NCI-H2227 (cell line): ENCODE results near the gene IL17C.
"Not testable (repeated sequence)": the region's sequence is repeated elsewhere in the genome, so short reads cannot be mapped to it uniquely, and the experiment has no call there.

Experiments used
- DNase-seq: peaks from one replicate; lab custom pipeline; 2025; ENCODE audit not compliant: unreplicated experiment; lab: John Stamatoyannopoulos, UW

IL17C gene

DNA sequence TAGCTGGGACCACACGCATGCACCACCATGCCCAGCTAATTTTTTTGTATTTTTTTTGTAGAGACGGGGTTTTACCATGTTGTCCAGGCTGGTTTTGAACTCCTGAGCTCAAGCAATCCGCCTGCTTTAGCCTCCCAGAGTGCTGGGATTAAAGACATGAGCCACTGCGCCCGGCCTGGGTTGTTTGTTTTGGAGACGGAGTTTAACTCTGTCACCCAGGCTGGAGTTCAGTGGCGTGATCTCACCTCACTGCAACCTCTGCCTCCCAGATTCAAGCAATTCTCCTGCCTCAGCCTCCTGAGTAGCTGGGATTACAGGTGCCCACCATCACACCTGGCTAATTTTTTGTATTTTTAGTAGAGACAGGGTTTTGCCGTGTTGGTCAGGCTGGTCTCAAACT lies 28.9 kb upstream of the IL17C start:
- DNase-seq, result not testable (repeated sequence)

DNA sequence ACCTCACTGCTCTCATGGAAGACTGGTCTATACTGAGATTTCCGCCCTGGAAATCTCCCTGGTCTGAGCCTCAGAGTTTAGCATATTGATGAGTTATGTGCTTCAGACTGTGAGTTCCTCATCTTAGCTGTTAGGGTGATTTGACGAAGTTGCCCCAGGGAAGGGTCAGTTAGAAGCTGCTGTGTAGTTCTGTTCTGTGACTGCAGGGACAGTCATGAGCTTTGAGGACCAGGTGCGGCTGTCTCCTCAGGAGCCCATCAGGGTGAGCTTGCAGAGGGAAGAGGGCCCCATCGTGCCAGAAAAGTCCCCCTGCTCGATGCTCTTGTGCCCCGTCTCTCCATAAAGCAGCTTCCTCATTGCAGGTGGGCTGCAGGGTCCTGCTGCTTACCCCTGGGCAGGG lies 28.3 kb upstream of the IL17C start:
- no peak for DNase-seq

DNA sequence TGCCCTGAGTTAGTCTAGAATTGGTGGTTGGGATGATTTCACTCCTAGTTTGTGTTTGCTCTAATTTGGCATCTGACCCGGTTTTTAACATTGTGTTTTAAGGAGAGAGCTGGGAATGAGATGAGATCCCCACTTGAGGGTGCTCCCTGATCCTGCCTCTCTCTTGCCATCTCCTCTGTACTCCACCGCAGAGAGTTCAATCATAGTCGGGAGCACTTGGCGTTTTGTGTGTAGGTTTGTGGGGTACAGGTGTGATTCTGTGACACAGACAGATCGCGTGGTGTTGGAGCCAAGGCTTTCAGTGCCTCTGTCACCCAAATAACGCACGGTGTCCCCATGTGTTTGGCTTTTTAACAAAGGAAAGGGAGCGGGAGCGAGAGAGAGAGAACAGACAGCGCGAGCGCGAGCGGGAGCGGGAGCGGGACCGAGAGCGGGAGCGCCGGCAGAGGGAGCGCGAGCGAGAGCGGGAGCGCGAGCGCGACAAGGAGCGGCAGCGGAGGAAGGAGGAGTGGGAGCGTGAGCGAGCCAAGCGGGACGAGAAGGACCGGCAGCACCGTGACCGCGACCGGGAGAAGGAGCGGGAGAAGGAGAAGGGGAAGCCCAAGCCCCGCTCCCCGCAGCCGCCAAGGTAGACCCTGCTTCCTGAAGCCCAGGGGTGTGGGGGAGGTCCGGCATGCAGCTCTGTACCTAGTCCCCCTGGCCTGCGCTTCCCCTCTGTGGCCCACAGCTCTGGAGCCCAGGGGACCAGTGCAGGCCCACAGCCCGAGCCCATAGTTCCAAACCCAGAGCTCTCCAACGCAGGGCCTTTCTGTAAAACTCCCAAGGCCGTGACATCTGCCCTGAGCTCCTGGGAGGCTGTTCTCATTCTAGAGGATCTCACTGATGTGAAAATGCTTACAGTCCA lies 27.2 kb upstream of the IL17C start:
- no peak for DNase-seq

DNA sequence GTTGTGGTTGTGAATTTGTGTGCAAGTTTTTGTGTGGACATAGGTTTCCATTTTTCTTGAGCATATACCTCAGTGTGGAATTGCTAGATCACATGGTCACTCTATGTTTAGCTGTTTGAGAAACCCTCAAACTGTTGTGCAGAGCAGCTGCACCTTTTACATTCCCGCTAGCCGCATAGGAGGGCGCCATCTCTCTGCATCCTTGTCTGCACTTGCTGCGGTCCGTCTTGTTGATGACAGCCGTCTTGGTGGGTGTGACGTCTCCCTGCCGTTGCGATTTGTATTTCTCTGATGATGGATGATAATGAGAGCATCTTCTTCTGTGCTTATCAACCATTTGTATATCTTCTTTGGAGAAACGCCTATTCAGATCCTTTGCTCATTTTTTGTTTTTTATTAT lies 25.1 kb upstream of the IL17C start:
- no peak for DNase-seq

DNA sequence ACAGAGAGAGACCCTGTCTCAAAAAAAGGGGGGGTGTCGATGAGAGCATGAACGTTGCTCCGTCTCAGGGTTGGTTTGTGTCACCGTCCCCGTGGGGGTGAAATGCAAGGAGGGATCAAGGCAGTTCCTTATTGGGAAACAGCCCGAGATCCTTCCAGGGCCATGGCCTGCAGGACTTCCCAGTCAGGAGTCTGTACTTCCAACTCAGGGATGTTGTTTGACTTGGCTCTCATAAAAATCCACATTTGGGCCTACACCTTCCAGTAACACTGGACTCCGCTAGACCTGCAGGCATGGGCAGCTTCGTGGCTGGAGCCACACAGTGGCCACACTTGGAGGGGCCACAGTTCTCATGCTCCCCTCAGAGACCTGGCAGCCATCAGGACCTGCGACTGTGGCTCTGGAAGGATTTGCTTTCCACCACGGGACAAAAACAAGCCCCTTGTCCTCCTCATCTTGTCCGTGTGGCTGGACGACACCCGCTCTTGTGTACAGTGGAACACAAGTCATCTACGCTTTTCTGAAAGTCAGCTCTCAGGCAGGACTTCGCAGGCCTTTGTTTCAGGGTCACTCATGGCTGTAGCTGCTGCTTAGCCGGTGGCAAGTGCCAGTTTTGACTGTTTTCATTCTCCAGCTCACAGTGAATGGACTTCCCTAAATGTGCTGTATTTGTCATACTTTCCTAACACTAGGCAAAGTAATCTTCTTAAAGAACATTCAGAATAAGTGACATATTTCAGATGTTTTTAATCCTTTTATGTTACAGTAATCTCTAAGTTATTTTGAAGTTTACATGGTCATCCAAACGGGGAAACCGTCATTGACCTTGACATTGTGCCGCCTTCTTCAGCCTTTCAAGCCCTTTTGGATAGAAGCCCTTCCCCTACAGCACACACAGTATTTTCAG lies 24.2 kb upstream of the IL17C start:
- DNase-seq, result no peak

DNA sequence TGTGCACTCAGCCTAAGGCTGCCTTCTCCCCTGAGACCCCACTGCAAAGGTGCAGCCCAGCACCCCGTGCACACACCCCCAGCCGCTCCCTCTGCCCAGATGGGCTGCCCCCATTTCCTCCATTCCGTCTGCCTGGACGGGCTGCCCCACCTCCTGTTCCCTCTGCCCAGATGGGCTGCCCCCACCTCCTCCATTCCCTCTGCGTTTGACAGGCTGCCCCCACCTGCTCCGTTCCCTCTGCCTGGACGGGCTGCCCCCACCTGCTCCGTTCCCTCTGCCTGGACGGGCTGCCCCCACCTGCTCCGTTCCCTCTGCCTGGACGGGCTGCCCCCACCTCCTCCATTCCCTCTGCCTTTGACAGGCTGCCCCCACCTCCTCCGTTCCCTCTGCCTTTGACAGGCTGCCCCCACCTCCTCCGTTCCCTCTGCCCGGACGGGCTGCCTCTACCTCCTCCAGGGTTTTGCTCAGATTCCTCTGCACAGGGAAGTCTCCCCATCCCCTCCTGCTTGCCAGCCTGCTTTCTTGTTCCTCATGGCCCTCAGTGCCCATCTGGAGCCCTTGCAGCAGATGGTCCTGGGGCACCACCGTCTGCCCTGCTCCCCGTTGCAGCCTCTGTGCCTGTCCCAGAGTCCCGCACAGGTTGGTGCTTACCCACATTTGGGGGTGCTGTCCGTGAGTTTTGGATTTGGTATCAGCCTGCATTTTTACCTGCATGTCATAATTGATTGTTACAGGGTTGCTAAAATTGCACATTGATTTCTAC lies 23.4 kb upstream of the IL17C start:
- DNase-seq, result no peak

DNA sequence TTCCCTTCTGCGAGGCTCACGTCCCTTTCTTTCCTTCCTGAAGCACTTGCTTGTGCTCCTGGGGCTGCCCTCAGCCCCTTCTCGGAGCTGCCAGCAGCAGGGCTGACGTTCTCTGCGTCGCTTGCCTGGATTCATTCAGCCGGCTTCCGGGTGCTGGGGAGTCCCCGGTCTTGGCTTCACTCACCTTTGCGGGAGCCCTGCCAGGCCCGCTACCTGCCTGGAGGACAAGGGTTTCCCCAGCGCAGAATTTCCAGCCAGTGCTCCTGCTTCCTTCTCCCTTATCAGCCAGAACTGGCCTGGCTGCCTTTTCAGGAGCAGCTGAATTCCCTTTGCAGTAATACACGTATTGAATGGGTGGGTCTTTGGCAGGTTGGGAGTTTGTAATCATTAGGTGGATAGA lies 22.1 kb upstream of the IL17C start:
- DNase-seq, result no peak

DNA sequence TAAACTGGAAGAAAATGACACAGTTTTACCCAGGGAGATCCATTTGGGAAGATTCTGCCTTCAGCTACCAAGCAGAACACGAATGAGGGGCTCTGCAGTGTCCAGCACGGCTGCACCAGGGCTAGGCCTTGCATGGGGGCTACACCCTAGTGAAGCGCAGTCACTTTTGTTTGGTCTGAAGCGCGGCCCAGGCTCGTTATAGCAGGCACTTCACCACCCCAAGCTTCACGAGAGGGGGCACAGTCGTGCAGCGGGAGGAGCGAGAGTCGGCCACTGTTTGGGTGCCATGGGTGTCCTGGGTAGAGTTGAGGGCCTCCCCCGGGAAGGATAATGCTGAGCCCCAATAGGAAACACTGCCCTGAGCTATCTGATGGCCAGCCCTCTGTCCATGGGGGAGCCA lies 21.6 kb upstream of the IL17C start:
- DNase-seq, result no peak

DNA sequence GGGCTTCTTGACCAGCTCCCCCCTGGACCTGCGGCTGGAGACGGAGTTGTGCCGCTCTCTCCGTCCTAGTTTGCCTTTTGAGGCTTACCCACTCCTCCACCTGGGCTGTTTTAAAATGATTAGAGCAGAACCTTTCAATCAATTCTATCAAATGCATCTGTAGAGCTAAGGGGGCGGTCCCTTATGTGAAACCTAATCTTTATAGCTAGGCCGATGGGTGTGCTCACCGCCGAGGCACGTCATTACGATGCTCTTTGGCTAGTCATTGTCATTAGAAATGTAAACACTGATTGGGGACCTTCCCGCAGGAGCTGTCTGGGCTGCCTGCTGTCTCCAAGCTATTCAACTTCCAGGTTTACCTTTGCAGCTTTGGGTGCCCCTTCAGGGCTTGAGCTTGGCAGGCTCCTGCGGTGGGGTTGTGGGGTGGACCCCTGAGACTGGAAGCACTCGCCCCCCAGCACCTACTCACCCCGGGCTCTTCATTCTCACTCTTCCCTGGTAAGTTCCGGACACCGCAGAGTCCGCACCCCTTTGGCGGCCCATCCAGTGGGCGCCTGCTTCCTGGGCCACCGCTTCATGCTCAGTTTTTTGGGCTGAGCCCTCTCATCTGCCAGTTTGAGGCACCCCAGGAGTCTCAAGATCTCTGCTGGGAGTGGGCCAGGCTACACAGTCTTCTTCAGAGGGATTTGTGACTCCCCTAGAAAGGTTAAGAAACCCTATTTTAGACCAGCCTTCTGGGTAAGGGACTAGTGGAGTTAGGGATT lies 20.9 kb upstream of the IL17C start:
- DNase-seq, result no peak

DNA sequence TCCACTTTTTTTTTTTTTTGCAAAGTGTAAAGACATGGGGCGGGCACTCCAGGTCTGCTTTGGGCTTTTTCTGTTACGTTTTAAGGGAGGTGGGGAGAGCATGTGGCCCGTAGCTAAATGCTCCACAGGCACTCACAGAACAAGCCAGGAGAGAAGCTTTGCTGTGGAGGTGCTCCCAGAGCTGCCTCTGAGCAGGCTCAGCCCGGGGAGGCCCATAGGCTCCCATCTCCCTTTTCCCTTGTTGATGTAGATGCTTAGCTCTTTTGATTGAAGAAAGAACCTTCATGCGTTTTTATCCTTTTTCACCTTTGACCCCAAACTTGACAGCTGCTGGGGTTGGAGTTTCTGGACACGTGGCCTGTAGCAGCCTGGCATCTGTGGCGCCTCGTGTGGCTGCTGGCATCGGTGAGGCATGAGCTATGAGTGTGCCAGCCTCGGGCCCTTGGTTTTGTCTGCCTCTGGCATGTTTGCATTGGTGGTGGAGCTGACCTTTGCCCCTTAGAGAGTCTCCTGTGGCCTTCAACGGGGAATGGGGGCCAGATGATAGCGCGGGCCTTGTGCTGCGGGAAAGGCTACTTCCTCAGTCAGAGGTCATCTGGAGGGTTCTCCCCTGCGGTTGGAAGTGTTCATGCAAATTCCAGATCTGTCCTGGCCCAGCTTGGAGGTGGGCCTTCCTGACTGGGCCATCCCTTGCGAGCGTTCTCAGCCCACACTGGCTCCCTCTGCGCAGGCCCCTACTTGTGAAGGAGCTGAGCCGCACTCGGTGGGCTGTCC lies 20.0 kb upstream of the IL17C start:
- no peak for DNase-seq

DNA sequence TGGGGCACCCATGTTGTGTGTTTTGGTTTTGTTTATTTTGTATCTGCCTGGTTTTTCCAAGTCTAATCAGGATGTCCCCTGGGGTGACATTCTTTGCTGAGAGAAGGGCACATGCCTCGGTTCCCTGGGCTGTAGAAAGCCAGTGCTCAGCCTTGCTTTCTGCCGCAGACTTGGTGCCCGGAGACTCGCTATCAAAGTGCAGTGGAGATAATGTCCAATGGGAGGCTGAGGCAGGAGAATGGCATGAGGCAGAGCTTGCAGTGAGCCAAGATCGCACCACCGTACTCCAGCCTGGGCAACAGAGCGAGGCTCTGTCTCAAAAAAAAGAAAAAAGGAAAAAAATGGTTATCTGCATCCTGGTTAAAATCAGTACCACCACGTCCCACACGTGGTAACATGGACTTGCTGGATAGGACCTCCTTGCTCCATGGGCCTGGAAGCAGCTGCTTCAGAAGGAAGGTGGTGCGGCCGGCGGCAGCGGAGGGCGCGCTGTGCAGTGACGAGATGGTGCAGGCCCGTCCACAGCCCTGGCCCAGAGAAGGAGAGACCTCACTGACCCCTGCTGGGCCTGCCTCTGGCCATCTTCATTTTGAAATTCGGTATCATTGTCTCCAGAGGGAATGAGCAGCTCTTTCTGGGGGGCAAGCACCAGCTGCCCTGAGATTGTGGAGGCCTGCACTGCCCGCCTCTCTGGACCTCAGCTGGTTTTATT lies 19.3 kb upstream of the IL17C start:
- DNase-seq, result no peak

DNA sequence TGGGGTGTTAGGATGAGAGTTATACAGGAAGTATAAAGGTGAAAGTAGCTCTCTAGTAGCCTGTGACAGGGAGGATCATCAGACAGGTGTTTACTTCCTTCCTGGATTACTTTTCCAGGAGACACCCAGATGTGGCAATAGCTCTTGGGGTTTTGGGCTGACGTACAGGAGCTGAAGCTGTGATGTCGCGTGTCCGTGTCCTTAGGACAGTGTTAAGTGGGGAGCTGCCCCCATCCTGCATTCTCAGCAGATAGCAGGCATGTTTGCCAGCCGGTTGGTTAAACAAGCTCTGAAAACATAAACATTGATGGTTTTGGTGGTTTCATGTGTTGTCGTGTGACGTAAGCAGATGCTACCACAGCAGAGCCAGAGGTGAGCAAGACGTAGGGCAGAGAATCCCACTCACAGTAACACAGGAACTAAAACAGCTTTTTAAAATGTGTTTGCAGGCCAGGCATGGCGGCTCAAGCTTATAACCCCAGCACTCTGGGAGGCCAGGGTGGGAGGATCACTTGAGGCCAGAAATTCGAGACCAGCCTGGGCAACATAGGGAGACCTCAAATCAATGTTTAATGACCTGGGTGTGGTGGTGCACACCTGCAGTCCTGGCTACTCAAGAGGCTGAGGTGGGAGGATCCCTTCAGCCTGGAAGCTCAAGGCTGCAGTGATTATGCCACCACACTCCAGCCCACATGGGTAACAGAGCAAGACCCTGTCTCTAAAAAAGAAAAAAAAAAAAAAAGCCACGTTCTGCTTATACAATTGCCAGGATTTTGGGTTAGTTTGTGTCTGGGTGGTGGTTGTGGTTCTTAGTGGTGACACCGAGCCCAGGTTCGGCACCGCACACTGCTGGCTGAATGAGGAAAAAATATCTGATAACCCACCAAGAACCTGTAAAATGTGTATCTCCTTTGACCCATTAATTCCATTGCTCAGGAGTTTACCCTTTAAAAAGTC lies 18.2 kb upstream of the IL17C start:
- no peak for DNase-seq

DNA sequence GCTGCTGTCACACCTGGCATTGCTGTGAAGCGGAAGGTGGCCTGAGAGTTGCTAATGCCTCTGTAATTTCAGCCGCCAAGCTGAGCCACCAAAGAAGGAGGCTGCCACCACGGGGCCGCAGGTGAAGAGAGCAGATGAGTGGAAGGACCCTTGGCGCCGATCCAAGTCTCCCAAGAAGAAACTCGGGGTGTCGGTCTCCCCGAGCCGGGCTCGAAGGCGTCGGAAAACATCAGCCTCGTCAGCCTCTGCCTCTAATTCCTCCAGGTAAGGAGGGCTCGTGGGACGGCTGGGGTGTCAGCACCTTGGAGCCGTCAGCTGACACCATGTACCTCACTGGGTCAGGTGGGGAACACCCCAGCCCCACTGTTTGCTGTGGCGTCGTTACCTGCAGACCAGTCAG lies 16.2 kb upstream of the IL17C start:
- no peak for DNase-seq

DNA sequence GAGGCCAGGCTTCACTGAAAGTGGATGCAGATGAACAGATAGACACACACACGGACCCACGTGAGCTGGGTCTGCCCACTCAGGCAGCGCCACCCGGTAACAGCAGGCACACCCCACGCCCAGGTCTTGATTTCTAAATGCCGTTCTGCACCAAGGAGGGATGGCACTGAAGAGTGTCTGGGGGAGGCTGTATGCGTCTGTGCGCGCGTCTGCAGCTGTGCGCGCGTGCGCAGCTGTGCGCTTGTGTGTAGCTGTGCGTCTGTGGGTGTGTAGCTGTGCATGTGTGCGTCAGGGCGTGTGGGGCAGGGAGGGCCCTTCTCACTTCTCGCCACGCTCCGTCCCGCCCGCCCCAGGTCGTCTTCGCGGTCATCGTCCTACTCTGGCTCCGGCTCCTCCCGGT lies 15.5 kb upstream of the IL17C start:
- DNase-seq, result no peak

DNA sequence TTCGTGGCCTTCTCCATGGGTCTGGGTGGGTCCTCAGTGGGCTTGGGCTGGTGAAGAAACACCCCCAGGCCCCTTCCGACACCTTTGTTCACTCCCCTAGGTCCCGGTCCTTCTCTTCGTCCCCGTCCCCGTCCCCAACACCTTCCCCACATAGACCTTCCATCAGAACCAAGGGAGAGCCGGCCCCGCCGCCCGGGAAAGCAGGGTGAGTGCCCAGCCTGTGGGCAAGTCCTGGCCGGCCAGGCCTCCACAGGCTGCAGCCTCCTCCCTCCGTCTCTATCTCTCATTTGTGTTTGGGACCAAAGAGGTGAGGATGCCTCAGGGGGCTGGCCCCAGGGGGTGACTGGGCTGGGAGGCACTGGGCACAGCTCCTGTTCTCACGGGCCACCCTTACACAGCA lies 14.5 kb upstream of the IL17C start:
- no peak for DNase-seq

DNA sequence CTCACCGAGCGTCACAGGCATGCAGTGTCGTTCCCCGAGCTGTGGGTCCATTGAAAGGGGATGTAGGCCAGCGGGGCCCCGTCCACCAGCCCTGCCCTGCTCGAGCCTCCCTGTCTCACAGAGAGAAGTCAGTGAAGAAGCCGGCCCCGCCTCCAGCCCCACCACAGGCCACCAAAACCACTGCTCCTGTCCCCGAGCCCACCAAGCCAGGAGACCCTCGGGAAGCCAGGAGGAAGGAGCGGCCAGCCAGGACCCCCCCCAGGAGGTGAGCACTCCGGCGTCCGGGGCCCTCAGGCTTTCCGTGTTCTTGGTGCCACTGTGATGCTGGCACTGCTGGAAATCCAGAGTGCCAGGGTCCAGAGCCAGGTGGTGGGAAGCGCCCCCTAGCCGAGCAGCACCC lies 13.9 kb upstream of the IL17C start:
- no peak for DNase-seq

DNA sequence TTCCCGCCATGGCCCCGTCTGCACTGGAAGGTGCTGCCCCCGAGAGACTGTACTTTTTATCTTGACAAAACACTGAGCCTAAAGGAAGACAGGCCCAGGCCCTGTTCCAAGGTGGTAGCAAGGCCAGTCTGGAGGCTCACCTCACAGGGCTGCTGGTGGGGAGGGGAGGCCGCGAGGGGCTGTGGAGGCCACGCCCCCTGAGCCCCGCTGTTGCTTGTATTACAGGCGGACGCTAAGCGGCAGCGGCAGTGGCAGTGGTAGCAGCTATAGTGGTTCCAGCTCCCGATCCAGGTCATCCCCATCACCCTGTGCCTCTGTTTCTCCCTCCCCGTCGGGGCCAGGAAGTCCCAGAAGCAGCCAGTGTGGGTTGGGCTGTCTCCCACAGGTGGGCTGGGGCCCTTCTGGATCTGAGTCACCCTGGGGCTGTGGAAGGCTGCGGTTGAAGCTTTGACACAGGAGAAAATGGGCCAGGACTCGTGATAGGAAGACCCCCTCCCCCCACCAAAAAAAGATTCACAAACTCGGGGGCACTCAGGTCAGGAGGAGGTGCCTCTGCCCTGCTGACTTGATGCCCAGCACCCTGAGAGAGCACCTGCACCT lies 13.3 kb upstream of the IL17C start:
- no peak for DNase-seq

DNA sequence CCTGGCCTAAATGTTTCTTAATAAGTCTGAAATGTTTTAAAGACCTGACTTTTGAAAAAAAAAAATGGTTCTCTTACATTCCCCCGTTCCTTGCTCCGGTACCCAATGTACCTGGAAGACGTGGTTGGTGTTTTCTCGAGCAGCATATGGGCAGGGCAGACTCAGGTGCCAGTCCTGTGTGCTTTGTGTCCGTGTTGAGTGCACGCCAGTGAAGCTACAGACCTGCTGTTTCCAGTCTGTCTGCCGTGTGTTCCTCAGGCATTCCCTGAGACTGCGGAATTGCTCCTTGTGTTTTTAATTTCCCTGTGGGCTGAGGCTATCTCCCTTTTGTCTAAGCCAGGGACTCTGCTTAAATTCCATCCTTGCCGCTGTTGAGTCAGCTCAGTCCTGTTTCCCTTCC lies 11.7 kb upstream of the IL17C start:
- DNase-seq, result no peak
